ENCODE results near the gene DENND2A.

- TF ChIP-seq ZNF274 (IDR thresholded peaks at IDR 0.05; ENCODE audit: low read depth, low read length) (no peak), YY1 (IDR thresholded peaks at IDR 0.05; ENCODE audit: insufficient read depth, insufficient read length) (no peak)
These were observed 43.8 kb downstream of the DENND2A start for GRCh38 chr7:140596519-140597427.
